Measurements from ENCODE around the gene PARP2. TPM values are rescaled to one million over a fixed set of nuclear protein-coding genes. Genes with fewer than 3 reads are reported as not detected.
A peak's percentile ranks its signal among the peaks of the same experiment; 100 is the strongest.

The PARP2 gene
- total and polyA plus RNA-seq, 11 donors = 6.8 to 21.1 (median 16.2) TPM

DNA sequence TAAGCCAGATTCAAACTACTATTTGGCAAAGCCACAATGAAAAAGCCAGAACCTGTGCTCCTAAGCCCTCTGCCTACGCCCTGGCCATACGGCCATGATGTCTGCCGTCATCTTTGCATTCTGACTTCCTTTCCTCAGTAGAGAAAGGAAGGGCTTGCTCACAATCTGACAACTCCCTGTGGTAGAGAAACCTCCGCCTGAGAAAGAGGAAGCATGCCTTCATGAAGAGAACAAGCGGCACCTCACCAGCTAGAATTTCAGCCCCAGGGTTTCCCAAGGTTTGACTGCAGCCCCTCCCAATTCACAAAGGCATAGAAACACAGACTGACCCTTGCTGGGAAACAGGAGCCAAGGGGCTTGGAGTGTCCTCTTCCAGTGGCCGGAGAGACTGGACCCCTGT lies 44.1 kb downstream of the PARP2 start:
- Histone ChIP-seq H3K4me3 (no peak overlapping the region), H3K36me3 (peaks cover 2 to 100% (median 98%) of the 10 kb centered on the region in 9 donors), H3K9me3 (no peaks in the 10 kb centered on the region), H3K4me1 (no peaks in the 10 kb centered on the region), H3K27ac (no peak overlapping the region), H3K27me3 (no peaks in the 10 kb centered on the region)
- 89 to 98% (median 94%) methylated on average over 6 of the region's 6 CpGs for WGBS, 4 donors
- ATAC-seq = peak in 1 of 4 donors; percentile 43
- DNase-seq = no peak
- no peak for TF ChIP-seq POLR2A (IDR thresholded peaks at IDR 0.05)
- TF ChIP-seq CTCF (IDR thresholded peaks at IDR 0.05) = no peak
- intact Hi-C loops (cut with DNase I) = no loop called here

DNA sequence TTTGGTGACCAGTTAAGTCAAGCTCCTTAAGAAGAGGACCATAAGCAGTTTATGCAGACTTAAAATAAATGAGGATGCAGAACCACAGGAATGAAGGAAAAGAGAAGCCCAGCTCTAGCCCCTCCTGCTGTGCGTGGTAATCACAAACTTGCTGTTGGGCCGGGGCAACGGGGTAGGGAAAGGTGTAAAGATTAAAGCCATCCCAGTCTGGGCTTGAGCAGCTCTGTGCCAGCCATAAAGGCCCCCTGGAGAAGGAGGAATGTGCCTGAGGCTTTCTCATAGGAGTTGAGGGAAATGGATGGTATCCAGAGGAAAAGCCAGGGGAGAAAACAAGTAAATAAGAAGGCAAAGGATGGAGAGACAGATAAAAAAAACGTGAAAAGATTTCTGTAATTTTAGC lies 44.7 kb downstream of the PARP2 start:
- Histone ChIP-seq H3K4me3 (no peak overlapping the region), H3K36me3 (peaks cover 2 to 100% (median 98%) of the 10 kb centered on the region in 9 donors), H3K9me3 (no peaks in the 10 kb centered on the region), H3K27ac (no peak overlapping the region), H3K27me3 (no peaks in the 10 kb centered on the region), H3K4me1 (no peaks in the 10 kb centered on the region)
- intact Hi-C loops (cut with DNase I) = no loop called here
- no peak for ATAC-seq
- no peak for DNase-seq
- WGBS, 4 donors = 55 to 68% (median 64%) methylated on average over 4 of the region's 4 CpGs
- TF ChIP-seq POLR2A (IDR thresholded peaks at IDR 0.05) (no peak), CTCF (IDR thresholded peaks at IDR 0.05) (no peak)

DNA sequence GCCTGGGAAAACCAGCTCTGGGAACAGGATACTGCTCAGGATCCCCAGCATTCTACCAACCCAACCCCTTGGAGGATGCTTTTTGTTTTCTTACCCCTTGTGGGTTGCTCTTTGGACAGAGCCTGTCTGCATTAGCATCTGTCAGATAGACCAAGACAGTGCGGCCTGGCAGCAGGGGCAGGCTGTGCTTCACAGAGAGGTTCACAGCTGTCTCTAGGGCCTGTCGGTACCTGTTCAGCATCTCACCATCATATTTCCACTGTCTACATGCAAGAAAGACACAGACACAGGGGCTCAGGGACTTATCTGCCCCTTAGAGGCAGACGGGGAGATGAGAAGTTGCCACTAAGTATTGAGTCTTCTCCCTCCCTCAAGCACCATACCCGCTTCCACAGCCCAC lies 48.1 kb downstream of the PARP2 start:
- no peak overlapping the region for H3K4me3 ChIP-seq
- DNase-seq = no peak
- H3K4me1 ChIP-seq = no peaks in the 10 kb centered on the region
- intact Hi-C loops (cut with DNase I) = no loop called here
- TF ChIP-seq CTCF (IDR thresholded peaks at IDR 0.05) (no peak), POLR2A (IDR thresholded peaks at IDR 0.05) (no peak)
- WGBS, 4 donors = 95 to 99% (median 97%) methylated on average over 4 of the region's 4 CpGs
- H3K27ac ChIP-seq = no peak overlapping the region
- peaks cover 0 to 100% (median 97%) of the 10 kb centered on the region in 9 donors for H3K36me3 ChIP-seq
- no peaks in the 10 kb centered on the region for H3K9me3 ChIP-seq
- H3K27me3 ChIP-seq = no peaks in the 10 kb centered on the region
- ATAC-seq = no peak

DNA sequence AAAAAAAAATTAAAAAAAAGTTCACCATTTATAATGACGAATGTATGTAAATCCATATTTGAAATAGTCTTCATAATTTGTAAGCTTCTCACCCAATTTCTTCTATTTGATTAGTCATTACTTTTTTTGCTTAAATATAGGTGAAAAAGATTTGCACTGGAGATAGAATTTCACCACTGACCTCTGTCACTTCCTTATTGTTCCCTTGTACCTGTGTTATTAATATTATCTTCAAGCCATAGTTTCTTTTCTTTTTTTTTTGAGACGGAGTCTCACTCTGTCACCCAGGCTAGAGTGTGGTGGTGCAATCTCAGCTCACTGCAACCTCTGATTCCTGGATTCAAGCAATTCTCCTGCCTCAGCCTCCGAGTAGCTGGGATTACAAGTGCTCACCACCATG lies 54.1 kb downstream of the PARP2 start:
- H3K36me3 ChIP-seq = peaks cover 0 to 100% (median 96%) of the 10 kb centered on the region in 9 donors
- ATAC-seq = no peak

More for the DNA sequence above, 54.1 kb downstream of the PARP2 start:
- Histone ChIP-seq H3K9me3 (no peaks in the 10 kb centered on the region), H3K4me1 (no peaks in the 10 kb centered on the region), H3K27me3 (no peaks in the 10 kb centered on the region), H3K27ac (no peak overlapping the region), H3K4me3 (no peak overlapping the region)
- DNase-seq = no peak
- WGBS, 4 donors = 92 to 95% (median 93%) methylated on average over 3 of the region's 3 CpGs
- TF ChIP-seq POLR2A (IDR thresholded peaks at IDR 0.05) = no peak
- no peak for TF ChIP-seq CTCF (IDR thresholded peaks at IDR 0.05)
- intact Hi-C loops (cut with DNase I) = no loop called here
